SJSA1 (cell line): ENCODE data around the gene RELA. TPM values are rescaled to one million over a fixed set of nuclear protein-coding genes. Genes with fewer than 3 reads are reported as not detected.
A peak's percentile ranks its signal among the peaks of the same experiment; 100 is the strongest.

Experiments
- DNase-seq, 2 experiments: peaks; one replicate each; pipeline ENCODE4 v3.0.0-alpha.2; 2015 to 2020; ENCODE audit warnings: low spot score in 2 of 2, low read depth in 1 of 2
- H3K27ac ChIP-seq: fragments of 250-450 bp; sonication (Bioruptor Pico); 2 replicates; pipeline ENCODE4 v1.5.1; 2020; ENCODE audit warnings: mild to moderate bottlenecking, moderate library complexity
- H3K27me3 ChIP-seq: fragments of 250-450 bp; sonication (Bioruptor Pico); replicated peaks from 2 replicates; pipeline ENCODE4 v1.5.1; 2020; ENCODE audit warnings: mild to moderate bottlenecking, moderate library complexity
- H3K36me3 ChIP-seq: fragments of 250-450 bp; sonication (Bioruptor Pico); 2 replicates; pipeline ENCODE4 v1.5.1; 2020; ENCODE audit warnings: mild to moderate bottlenecking
- H3K4me1 ChIP-seq: fragments of 250-450 bp; sonication (Bioruptor Pico); replicated peaks from 2 replicates; pipeline ENCODE4 v1.6.1; 2021; ENCODE audit warnings: mild to moderate bottlenecking
- H3K4me3 ChIP-seq: fragments of 250-450 bp; sonication (Bioruptor Pico); 2 replicates; pipeline ENCODE4 v1.5.1; 2020; ENCODE audit warnings: mild to moderate bottlenecking
- H3K9me3 ChIP-seq: fragments of 250-450 bp; sonication (Bioruptor Pico); replicated peaks from 2 replicates; pipeline ENCODE4 v1.5.1; 2020; ENCODE audit warnings: mild to moderate bottlenecking
- total RNA-seq: library from RNA; depleted of rRNA; stranded (reverse); fragments of >200 nt; shearing (Covaris generic); gene quantifications from 2 replicates; pipeline ENCODE4 v1.2.3, GENCODE V29; 2014; rRNA removed

The RELA gene
- total RNA-seq, 1 experiment from 2014 or later: 63.3 TPM

DNA sequence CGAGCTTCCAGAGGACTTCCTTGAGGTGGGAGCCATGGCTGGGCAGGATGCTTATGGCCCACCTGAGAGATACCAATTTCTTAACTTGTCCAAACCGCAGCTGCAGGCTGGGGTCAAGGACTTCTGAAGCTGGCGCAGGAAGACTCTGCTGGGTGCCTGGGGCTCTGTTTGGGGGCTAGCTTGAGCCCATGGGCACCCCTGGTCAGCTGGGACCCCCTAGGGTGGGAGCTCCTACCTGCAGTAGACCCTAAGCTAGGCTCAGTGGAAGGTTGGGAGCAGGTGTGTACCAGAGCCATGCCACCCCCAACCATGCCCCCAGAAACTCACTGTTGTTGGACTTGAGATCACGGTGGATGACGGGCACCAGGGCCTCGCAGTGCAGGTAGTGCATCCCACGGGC is 50.0 kb downstream of the RELA start:
- Histone ChIP-seq H3K4me3 (peak overlapping the region; percentile 71), H3K9me3 (no peaks in the 10 kb centered on the region), H3K27ac (no peak overlapping the region), H3K36me3 (peaks cover 72% of the 10 kb centered on the region), H3K27me3 (no peaks in the 10 kb centered on the region), H3K4me1 (peaks cover 40% of the 10 kb centered on the region)
- DNase-seq: no peak

DNA sequence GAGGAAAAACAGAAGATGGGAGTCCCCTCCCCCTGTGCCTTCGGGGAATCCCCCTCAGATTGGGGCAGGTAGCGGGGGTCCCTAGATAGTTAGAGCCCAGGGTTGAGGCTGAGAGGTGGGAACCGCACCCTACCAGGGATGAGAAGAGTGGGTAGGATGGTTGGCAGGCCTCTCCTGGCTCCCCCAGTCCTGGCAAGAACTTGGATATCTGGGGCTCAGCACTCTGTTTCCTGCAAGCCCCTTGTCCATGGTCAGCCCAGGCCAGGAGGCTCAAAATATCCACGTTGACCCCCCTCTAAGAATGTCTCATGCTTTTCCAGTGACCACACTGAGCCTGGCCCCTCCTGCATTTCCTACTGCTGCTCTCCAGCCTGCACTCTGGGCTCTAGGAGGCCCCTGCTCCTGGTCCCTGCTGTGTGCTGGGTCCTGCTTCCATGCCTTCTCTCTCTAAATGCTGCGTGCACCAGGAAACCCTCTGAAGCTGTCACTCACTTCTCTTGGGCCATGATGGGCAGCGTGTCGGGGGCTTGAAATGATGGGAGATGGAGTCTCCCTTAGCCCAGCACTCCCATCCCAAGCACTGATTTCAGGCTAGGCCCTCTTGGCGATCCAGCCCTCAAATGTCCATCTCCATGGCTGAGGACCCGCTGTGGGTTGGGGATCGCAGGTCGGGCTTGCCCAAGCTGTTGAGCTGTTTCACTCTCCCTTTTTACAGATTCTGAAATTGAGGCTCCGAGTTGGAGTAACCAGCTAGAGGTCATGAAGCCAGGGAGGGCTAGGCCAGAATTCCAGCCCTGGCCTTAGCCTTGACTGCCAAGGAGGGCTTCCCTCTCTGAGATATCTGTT is 50.7 kb downstream of the RELA start:
- Histone ChIP-seq H3K27ac (no peak overlapping the region), H3K36me3 (peaks cover 72% of the 10 kb centered on the region)

DNA sequence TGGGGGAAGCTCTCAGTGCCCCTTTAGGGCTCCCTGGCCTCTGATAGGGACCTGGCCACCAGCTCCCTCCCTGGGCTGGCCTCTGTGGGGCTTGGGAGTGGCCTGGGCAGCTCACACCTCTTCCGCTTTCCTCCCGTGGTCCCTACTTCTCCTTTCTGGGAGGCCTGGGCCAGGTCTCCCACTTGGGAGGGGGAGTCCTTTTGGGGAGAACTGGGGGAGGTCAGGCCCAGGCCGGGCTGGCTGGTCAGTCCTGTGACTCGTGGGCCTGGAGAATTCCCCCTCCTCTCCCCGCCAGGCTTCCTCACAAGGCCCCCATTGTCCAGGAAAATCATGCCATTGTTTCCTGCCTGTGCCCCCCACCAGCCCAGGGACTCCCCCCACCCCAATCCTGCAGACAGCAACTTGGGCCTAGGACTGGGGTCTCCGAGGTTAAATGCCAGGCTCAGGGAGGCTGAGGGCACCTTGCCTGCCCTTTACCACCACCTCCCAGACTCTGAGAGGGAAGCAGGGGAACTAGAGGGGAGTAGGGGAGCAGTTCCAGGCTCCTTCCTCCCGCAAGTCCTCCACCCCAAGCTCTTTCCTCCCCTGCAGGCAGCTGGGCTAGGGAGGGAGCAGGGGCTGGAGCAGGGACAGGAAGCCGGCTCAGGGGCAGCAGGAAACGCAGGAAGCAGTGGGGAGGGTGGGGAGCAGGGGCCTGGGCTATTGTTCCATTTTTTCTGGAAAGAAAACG is 51.5 kb downstream of the RELA start:
- no peak for DNase-seq
- peaks cover 72% of the 10 kb centered on the region for H3K36me3 ChIP-seq
- H3K4me3 ChIP-seq: no peak overlapping the region
- H3K27ac ChIP-seq: no peak overlapping the region
- H3K27me3 ChIP-seq: no peaks in the 10 kb centered on the region
- H3K9me3 ChIP-seq: no peaks in the 10 kb centered on the region
- H3K4me1 ChIP-seq: peaks cover 27% of the 10 kb centered on the region

More for the DNA sequence above, 50.7 kb downstream of the RELA start:
- Histone ChIP-seq H3K9me3 (no peaks in the 10 kb centered on the region), H3K4me1 (peaks cover 35% of the 10 kb centered on the region), H3K4me3 (no peak overlapping the region; the same call in 1 of the 2 replicates), H3K27me3 (no peaks in the 10 kb centered on the region)
- DNase-seq: no peak

DNA sequence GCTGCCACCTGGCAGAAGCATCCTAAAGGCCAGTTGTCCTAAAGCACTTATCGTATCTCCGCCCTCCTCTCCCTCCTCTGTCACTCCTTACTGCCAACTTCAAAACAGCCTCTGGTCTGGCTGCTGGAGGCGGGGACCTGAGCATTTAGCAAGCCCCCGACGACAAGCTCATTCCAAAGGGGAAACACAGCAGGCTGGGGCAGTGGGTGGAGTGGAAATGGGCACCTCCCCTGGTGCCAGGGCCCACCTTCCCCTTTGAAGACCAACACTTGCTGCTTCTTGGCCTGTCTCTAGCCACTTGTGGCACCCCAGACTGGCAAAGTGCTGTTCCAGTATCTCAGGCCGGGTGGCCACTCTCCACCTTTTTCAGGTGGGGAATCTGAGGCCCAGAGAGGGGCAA is 52.3 kb downstream of the RELA start:
- DNase-seq: no peak
- Histone ChIP-seq H3K4me3 (no peak overlapping the region), H3K9me3 (no peaks in the 10 kb centered on the region), H3K36me3 (peaks cover 80% of the 10 kb centered on the region), H3K4me1 (peaks cover 27% of the 10 kb centered on the region), H3K27ac (no peak overlapping the region), H3K27me3 (no peaks in the 10 kb centered on the region)

DNA sequence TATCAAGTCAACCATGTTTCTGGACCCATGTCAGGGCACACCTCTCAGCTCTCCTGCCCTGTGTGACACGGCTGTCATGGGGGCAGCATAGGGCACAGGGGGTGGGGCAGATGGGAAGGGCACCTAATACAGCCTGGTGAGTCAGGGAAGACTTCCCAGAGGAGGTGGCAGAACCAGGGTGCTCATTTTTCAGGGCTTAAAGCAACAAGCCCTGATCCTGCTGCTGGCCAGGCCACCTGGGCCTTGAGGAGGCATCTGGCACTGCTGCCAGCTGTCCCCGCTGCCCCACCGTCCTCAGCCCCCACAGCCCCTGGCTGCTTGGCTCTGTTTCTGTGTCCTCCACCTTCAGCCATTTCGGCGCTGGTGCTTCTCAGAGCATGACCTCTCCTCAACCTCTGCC is 53.1 kb downstream of the RELA start:
- peaks cover 87% of the 10 kb centered on the region for H3K36me3 ChIP-seq

DNA sequence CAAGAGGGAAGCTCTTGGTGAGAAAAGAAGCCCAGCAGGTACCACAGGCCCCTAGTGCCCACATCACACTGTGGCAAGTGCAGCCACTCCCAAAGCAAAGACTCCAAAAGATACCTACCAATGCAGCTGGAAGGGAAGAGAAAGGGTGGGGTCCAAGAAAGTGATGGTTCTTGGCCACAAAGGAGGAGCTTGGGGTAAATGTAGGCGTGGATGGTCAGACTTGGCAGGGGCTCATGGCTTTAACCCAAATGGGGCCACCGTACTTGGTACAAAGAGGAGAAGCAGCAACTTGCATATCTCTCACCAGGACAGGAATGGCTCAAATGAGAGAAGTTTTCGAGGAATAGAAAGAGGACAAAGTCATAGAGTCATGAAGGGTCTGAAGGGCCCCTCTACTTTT is 53.5 kb downstream of the RELA start:
- Histone ChIP-seq H3K4me3 (no peak overlapping the region), H3K27ac (no peak overlapping the region), H3K9me3 (no peaks in the 10 kb centered on the region), H3K4me1 (peaks cover 27% of the 10 kb centered on the region), H3K36me3 (peaks cover 91% of the 10 kb centered on the region), H3K27me3 (no peaks in the 10 kb centered on the region)
- no peak for DNase-seq

More for the DNA sequence above, 53.1 kb downstream of the RELA start:
- H3K4me3 ChIP-seq: no peak overlapping the region
- H3K4me1 ChIP-seq: peaks cover 27% of the 10 kb centered on the region
- no peaks in the 10 kb centered on the region for H3K9me3 ChIP-seq
- DNase-seq: no peak
- no peak overlapping the region for H3K27ac ChIP-seq
- no peaks in the 10 kb centered on the region for H3K27me3 ChIP-seq

DNA sequence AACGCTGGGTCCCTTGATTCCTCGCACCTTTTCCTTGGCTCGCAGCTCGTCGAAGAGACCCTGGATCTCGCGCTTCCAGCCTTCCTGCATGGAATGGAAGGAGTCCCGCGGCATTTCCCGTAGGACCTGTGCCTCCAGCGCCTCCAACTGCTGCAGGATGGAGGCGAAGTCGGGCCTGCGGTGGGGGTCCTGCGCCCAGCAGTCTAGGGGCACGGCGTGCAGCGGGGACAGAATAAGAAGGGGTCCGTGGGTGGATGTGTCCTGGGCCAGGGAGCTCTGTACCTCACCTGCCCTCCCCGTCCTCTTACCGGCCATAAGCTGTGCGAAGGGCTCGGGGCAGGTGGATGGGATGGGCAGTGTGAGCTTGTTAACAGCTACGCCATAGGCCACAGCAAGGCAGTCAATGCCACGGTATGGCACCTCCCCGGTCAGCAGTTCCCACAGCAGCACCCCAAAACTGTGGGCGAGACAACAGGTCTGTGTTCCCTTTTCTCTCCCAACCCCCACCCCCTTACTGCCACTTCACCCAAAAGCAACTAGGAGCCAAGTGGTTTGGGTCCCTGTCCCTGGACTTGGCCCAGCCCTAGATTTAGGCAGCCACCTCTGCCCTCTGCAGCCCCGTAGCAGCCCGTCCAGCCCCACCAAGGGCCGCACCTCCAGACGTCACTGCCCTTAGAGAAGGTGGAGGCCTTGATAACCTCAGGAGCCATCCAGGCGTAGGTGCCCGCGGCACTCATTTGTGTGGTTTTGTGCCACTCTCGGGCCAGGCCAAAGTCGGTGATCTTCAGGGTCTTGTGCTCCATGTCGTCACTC is 54.9 kb downstream of the RELA start:
- peaks cover 20% of the 10 kb centered on the region for H3K4me1 ChIP-seq
- peaks cover 96% of the 10 kb centered on the region for H3K36me3 ChIP-seq
- DNase-seq: no peak
- H3K27me3 ChIP-seq: no peaks in the 10 kb centered on the region
- no peaks in the 10 kb centered on the region for H3K9me3 ChIP-seq
- no peak overlapping the region for H3K4me3 ChIP-seq
- no peak overlapping the region for H3K27ac ChIP-seq

DNA sequence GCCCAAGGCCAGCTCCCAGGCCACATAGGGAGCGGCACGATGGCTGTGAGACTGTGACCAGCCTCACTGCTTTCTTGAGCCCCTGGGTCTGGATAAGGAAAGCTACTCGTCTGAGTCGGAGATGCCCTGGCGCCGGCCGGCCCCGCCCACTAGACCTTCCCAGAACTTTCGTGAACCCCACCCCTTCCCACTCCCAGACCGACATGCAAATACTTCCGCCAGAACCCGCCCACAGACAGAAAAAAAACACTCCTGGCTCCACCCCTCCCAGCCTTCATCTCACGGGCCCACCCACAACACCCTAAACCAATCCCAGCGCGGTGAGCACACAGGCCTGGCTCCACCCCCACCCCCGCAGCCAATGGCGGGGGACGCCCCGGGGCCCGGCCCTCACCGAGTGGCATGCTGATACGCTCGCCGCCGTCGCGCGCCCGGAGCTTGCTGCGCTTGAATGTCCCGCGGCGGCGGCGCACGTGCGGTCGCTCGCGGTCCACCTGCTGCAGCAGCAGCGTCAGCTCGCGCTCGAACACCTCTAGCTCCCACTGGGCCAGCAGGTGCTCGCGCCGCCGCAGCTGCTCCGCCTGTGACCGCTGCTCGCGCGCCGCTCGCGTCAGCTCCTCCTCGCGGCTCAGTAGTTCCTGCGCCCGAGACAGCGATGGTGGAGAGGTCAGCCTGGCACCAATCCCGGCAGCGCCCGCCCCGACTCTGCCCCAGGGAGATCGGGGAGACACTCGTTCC is 55.7 kb downstream of the RELA start:
- H3K27me3 ChIP-seq: no peaks in the 10 kb centered on the region
- H3K4me1 ChIP-seq: peaks cover 13% of the 10 kb centered on the region
- H3K9me3 ChIP-seq: no peaks in the 10 kb centered on the region
- no peak overlapping the region for H3K4me3 ChIP-seq
- DNase-seq: no peak
- H3K27ac ChIP-seq: no peak overlapping the region
- peaks cover 96% of the 10 kb centered on the region for H3K36me3 ChIP-seq

DNA sequence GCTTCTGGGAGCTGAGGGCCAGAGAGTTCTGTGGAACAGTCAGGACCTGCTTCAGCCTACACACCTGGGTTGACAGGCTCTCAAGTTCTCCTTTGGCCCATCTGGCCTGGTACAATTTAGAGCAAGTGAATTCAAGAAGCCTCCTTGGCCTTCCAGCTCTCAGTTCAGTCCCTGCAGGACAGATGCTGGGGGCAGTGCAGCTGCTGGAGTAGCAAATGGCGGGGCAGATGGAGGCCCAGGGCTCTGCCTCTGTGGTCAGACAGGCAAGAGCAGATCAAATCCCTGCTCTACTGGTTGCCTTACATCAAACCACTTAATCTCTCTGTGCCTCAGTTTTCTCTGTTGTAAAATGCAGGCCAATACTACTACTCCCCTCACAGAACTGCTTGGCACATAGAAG is 58.5 kb downstream of the RELA start:
- Histone ChIP-seq H3K4me3 (no peak overlapping the region), H3K36me3 (peaks cover 89% of the 10 kb centered on the region), H3K4me1 (no peaks in the 10 kb centered on the region), H3K9me3 (no peaks in the 10 kb centered on the region), H3K27ac (no peak overlapping the region), H3K27me3 (no peaks in the 10 kb centered on the region)
- no peak for DNase-seq

Other genes with a start within 250 kb of the RELA start
- gene NEAT1, start 240.1 kb downstream of the RELA start, total RNA-seq: 6.9 and 12.1 TPM in 2 replicates
- gene MALAT1, start 163.9 kb downstream of the RELA start, total RNA-seq: 1,620 and 2,210 TPM in 2 replicates
- gene SCYL1, start 137.8 kb downstream of the RELA start, total RNA-seq: 103 and 130 TPM in 2 replicates
- 22.9 and 52.0 TPM in 2 replicates for gene LTBP3, start 104.6 kb downstream of the RELA start, total RNA-seq
- 109 and 111 TPM in 2 replicates for gene ZNRD2, start 92.4 kb downstream of the RELA start, total RNA-seq
- 35.1 and 64.9 TPM in 2 replicates for gene FAM89B, start 90.4 kb downstream of the RELA start, total RNA-seq
- 103 and 107 TPM in 2 replicates for gene EHBP1L1, start 86.9 kb downstream of the RELA start, total RNA-seq
- 0.13 TPM in 1 of 2 replicates, not detected in the other for gene KCNK7, start 67.1 kb downstream of the RELA start, total RNA-seq
- 37.9 and 55.8 TPM in 2 replicates for gene MAP3K11, start 48.7 kb downstream of the RELA start, total RNA-seq
- gene PCNX3, start 47.1 kb downstream of the RELA start, total RNA-seq: 27.5 and 39.7 TPM in 2 replicates
- 48.0 and 56.1 TPM in 2 replicates for gene SIPA1, start 24.8 kb downstream of the RELA start, total RNA-seq
- gene KAT5, start 49.3 kb upstream of the RELA start, total RNA-seq: 90.5 and 119 TPM in 2 replicates
- gene RNASEH2C, start 57.9 kb upstream of the RELA start, total RNA-seq: 168 and 170 TPM in 2 replicates
- gene AP5B1, start 118.1 kb upstream of the RELA start, total RNA-seq: 30.4 and 33.4 TPM in 2 replicates
- gene OVOL1, start 124.1 kb upstream of the RELA start, total RNA-seq: not detected in 2 replicates
- gene SNX32, start 171.0 kb upstream of the RELA start, total RNA-seq: 0.16 TPM in 1 of 2 replicates, not detected in the other
- 4,273 and 4,722 TPM in 2 replicates for gene CFL1, start 195.3 kb upstream of the RELA start, total RNA-seq
- gene MUS81, start 197.5 kb upstream of the RELA start, total RNA-seq: 121 and 130 TPM in 2 replicates
- gene EFEMP2, start 209.9 kb upstream of the RELA start, total RNA-seq: 120 and 194 TPM in 2 replicates
- 1.9 TPM in 1 of 2 replicates, not detected in the other for gene CTSW, start 216.9 kb upstream of the RELA start, total RNA-seq
- 295 and 309 TPM in 2 replicates for gene FIBP, start 225.6 kb upstream of the RELA start, total RNA-seq
- gene CCDC85B, start 227.8 kb upstream of the RELA start, total RNA-seq: 94.0 and 160 TPM in 2 replicates
- 72.1 and 97.5 TPM in 2 replicates for gene FOSL1, start 237.5 kb upstream of the RELA start, total RNA-seq